Endothelial cell (in vitro differentiated cells): ENCODE data around the gene KIAA1217. TPM values are rescaled to one million over a fixed set of nuclear protein-coding genes. Genes with fewer than 3 reads are reported as not detected.

Source experiments
- DNase-seq: peaks from one replicate; pipeline ENCODE4 v3.0.0; 2021; ENCODE audit warnings: low spot score
- H3K27ac Mint-ChIP-seq: one replicate; pipeline ENCODE4 v1.8.0; 2021; ENCODE audit warnings: mixed read lengths, inconsistent platforms; ENCODE audit not compliant: unreplicated experiment
- H3K27me3 Mint-ChIP-seq: one replicate; pipeline ENCODE4 v1.8.0; 2021; ENCODE audit warnings: mild to moderate bottlenecking, moderate library complexity, mixed read lengths, inconsistent platforms; ENCODE audit not compliant: unreplicated experiment
- H3K36me3 Mint-ChIP-seq: one replicate; pipeline ENCODE4 v1.8.0; 2021; ENCODE audit warnings: mild to moderate bottlenecking, low read depth, mixed read lengths, inconsistent platforms; ENCODE audit not compliant: unreplicated experiment
- H3K4me1 Mint-ChIP-seq: one replicate; pipeline ENCODE4 v1.8.0; 2021; ENCODE audit warnings: mild to moderate bottlenecking, mixed read lengths, inconsistent platforms; ENCODE audit not compliant: unreplicated experiment
- H3K4me3 Mint-ChIP-seq: one replicate; pipeline ENCODE4 v1.8.0; 2021; ENCODE audit warnings: mild to moderate bottlenecking, mixed read lengths, inconsistent platforms; ENCODE audit not compliant: unreplicated experiment
- H3K9me3 Mint-ChIP-seq: one replicate; pipeline ENCODE4 v1.8.0; 2021; ENCODE audit warnings: mixed read lengths, inconsistent platforms; ENCODE audit not compliant: unreplicated experiment
- total RNA-seq: library from RNA; stranded (reverse); fragmentation: NEBNext Ultra II Directional; extraction: Animal tissue kit (Norgen Biotek cat#: 25700); gene quantifications from one replicate; pipeline ENCODE4 v1.2.1, GENCODE V29; 2021; ENCODE audit not compliant: unreplicated experiment
- TF ChIP-seq, protein P1 (sequence below): fragments of 200-600 bp; sonication (generic); IDR thresholded peaks from one replicate; pipeline ENCODE4 v1.5.0; 2021; ENCODE audit warnings: antibody characterized with exemption; ENCODE audit not compliant: unreplicated experiment

Gene KIAA1217
- total RNA-seq, 1 donor from 2014 or later: 70.8 TPM

DNA sequence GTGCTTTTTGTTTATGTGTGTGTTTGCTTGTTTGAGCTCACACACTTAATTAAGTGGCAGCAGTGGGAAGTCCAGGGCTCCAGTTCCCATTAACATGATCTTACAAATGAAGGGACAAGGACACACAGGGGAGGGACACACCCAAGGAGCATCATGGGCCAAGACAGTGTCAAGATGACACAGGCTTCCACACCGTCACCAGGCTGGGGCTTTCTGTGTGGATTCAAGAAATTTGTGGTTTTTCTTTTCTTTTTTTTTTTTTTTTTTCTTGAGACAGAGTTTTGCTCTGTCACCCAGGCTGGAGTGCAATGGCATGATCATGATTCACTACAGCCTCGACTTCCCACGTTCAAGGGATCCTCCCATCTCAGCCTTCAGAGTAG, 173.6 kb downstream of the KIAA1217 start:
- no peaks in the 10 kb centered on the region for H3K9me3 Mint-ChIP-seq

DNA sequence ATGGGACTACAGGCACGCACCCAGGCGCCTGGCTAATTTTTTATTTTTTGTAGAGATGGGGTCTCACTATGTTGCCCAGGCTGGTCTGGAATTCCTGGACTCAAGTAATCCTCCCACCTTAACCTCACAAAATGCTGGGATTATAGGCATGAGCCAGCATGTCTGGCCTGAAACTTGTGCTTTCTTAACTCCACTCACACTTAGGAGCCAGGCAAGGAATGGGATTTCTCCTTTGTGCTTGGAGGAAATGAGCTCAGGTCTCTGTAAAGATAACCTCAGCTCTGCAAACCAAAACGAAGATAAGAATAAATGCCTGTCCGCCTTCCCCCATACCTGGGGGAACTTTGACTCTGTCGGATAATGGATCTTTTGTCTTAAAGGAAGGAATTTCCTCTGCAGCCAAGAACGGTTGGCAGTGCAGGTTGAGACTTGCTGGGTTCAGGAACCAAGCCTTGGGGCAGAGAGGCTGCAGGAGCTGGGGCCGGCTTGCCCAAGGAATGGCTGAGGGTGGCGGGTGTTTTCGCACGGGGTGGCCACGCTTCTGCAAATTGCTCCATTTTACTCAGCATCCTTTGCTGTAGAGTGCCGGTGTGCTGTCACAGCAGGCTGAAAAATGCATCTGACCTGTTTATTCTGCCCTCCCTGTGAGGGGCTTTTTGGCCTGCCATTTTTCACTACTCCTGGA, 174.2 kb downstream of the KIAA1217 start:
- peaks cover 6% of the 10 kb centered on the region for H3K27me3 Mint-ChIP-seq
- H3K4me1 Mint-ChIP-seq: peaks cover 48% of the 10 kb centered on the region
- no peaks in the 10 kb centered on the region for H3K9me3 Mint-ChIP-seq
- no peak overlapping the region for H3K4me3 Mint-ChIP-seq
- peak overlapping the region; percentile 92 for H3K27ac Mint-ChIP-seq
- TF ChIP-seq, protein P1, sequence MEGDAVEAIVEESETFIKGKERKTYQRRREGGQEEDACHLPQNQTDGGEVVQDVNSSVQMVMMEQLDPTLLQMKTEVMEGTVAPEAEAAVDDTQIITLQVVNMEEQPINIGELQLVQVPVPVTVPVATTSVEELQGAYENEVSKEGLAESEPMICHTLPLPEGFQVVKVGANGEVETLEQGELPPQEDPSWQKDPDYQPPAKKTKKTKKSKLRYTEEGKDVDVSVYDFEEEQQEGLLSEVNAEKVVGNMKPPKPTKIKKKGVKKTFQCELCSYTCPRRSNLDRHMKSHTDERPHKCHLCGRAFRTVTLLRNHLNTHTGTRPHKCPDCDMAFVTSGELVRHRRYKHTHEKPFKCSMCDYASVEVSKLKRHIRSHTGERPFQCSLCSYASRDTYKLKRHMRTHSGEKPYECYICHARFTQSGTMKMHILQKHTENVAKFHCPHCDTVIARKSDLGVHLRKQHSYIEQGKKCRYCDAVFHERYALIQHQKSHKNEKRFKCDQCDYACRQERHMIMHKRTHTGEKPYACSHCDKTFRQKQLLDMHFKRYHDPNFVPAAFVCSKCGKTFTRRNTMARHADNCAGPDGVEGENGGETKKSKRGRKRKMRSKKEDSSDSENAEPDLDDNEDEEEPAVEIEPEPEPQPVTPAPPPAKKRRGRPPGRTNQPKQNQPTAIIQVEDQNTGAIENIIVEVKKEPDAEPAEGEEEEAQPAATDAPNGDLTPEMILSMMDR: no peak
- H3K36me3 Mint-ChIP-seq: peaks cover 9% of the 10 kb centered on the region
- DNase-seq: peak; percentile 9

More for the DNA sequence above, 173.6 kb downstream of the KIAA1217 start:
- H3K4me1 Mint-ChIP-seq: peaks cover 48% of the 10 kb centered on the region
- no peak overlapping the region for H3K4me3 Mint-ChIP-seq
- peaks cover 8% of the 10 kb centered on the region for H3K27me3 Mint-ChIP-seq
- H3K36me3 Mint-ChIP-seq: peaks cover 9% of the 10 kb centered on the region
- TF ChIP-seq, protein P1: no peak
- DNase-seq: no peak
- peak overlapping the region; percentile 89 for H3K27ac Mint-ChIP-seq

DNA sequence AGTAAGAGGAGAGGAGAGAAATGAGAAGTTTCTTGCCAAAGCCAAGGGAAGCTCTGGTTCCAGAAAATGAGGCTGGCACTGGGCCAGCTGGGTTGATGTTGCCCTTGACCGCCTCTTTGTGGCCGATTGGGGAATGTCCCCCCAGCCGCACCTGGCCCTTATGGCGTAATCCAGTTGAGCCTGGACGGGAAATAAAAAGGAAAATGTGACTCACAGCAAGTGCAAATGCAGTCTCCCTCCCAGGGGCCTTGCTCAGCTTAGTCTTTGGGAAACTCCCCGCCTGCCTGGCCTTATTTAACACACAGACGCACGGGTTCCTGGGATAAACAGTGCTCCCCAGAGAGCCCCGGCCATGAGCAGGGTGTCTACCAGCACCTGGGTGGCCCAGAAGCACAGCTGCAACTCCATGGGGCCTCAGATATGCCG, 174.8 kb downstream of the KIAA1217 start:
- Mint-ChIP-seq H3K36me3 (peaks cover 9% of the 10 kb centered on the region), H3K27ac (peak overlapping the region; percentile 92), H3K27me3 (peaks cover 6% of the 10 kb centered on the region), H3K9me3 (no peaks in the 10 kb centered on the region), H3K4me3 (no peak overlapping the region), H3K4me1 (peaks cover 48% of the 10 kb centered on the region)
- peak; percentile 70 for DNase-seq
- TF ChIP-seq, protein P1: peak; percentile 40

DNA sequence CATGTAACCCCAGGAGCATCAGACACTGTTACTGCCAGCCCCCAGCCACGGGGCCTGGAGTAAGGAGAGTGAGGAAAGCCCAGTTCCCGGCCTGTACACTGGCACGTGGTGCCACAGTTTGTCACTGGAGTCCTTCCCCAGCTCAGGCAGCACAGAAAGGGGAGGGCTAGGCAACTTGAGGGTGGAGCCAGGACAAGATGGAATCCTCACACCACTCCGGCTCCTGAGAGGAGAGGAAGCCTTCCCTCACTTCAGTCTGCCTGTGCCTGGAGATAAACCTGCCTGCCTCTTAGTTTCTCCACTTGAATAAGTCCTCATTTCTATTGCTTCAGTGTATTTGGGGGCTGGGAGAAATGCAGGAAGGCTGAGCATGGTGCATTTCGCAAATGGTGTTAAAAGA, 176.0 kb downstream of the KIAA1217 start:
- H3K27me3 Mint-ChIP-seq: peaks cover 6% of the 10 kb centered on the region
- DNase-seq: no peak
- peaks cover 48% of the 10 kb centered on the region for H3K4me1 Mint-ChIP-seq
- no peaks in the 10 kb centered on the region for H3K9me3 Mint-ChIP-seq
- TF ChIP-seq, protein P1: no peak
- peak overlapping the region; percentile 96 for H3K27ac Mint-ChIP-seq
- H3K4me3 Mint-ChIP-seq: peak overlapping the region; percentile 63
- H3K36me3 Mint-ChIP-seq: peaks cover 11% of the 10 kb centered on the region

DNA sequence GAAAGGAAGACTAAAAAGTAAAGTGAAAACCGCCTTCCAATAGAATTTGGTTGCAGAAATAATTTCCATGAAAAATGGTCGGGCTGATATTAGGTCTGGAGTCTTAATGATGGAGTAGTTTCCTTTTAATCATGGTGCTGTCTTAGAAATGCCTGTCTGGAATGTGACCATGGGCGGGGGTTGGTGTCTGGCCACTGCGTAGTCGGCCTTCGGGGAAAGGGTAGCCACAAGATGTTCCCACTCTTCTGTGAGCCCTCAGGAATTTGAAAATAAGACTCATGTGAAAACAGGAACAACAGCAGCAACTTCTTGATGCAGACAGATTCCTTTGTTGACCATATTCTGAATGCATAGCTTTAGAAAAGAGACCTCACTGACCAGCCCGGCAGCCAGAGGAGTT, 176.8 kb downstream of the KIAA1217 start:
- Mint-ChIP-seq H3K27ac (peak overlapping the region; percentile 96), H3K36me3 (peaks cover 15% of the 10 kb centered on the region), H3K9me3 (no peaks in the 10 kb centered on the region), H3K27me3 (peaks cover 8% of the 10 kb centered on the region), H3K4me1 (peaks cover 48% of the 10 kb centered on the region), H3K4me3 (peak overlapping the region; percentile 56)
- TF ChIP-seq, protein P1: no peak
- DNase-seq: peak; percentile 13
